Parathyroid adenoma (tissue), 2 donors: ENCODE measurements around the gene CHST11.

Experiments
- H2AFZ ChIP-seq: fragments of 300-600 bp; sonication (generic); one replicate; pipeline ENCODE4 v1.7.0; 2017; ENCODE audit warnings: antibody characterized with exemption, mild to moderate bottlenecking
- H3K27ac ChIP-seq: fragments of 300-600 bp; sonication (generic); one replicate; pipeline ENCODE4 v1.7.0; 2017
- H3K27me3 ChIP-seq: fragments of 300-600 bp; sonication (generic); one replicate; pipeline ENCODE4 v1.7.0; 2017; ENCODE audit warnings: low read length; ENCODE audit not compliant: control insufficient read depth, insufficient read depth
- H3K36me3 ChIP-seq: fragments of 300-600 bp; sonication (generic); one replicate; pipeline ENCODE4 v1.7.0; 2017; ENCODE audit warnings: low read length; ENCODE audit not compliant: control insufficient read depth, insufficient read depth
- H3K4me1 ChIP-seq: fragments of 300-600 bp; sonication (generic); one replicate; pipeline ENCODE4 v1.7.0; 2017; ENCODE audit warnings: control low read depth
- H3K4me2 ChIP-seq: fragments of 300-600 bp; sonication (generic); one replicate; pipeline ENCODE4 v1.7.0; 2017; ENCODE audit warnings: low read length
- H3K4me3 ChIP-seq: fragments of 300-600 bp; sonication (generic); one replicate; pipeline ENCODE4 v1.7.0; 2017; ENCODE audit warnings: low read depth, low read length
- H3K79me2 ChIP-seq: fragments of 300-600 bp; sonication (generic); one replicate; pipeline ENCODE4 v1.7.0; 2017; ENCODE audit warnings: control low read depth
- H3K9ac ChIP-seq: fragments of 300-600 bp; sonication (generic); one replicate; pipeline ENCODE4 v1.7.0; 2017; ENCODE audit warnings: mild to moderate bottlenecking
- H3K9me3 ChIP-seq: fragments of 300-600 bp; sonication (generic); one replicate; pipeline ENCODE4 v1.7.0; 2017; ENCODE audit warnings: low read length; ENCODE audit not compliant: control insufficient read depth
- CTCF ChIP-seq: fragments of 300-600 bp; sonication (generic); IDR thresholded peaks from one replicate; pipeline ENCODE4 v1.7.0; 2017; ENCODE audit warnings: antibody characterized with exemption, mild to moderate bottlenecking
- donor health status: primary hyperparathyroidism.

Gene CHST11

GRCh38 chr12:104469066-104469465, 12.3 kb downstream of the CHST11 start:
- Histone ChIP-seq H3K4me3 (no peak overlapping the region), H3K36me3 (no peaks in the 10 kb centered on the region), H3K9ac (no peak overlapping the region), H3K4me2 (no peak overlapping the region), H3K4me1 (no peaks in the 10 kb centered on the region), H3K79me2 (no peaks in the 10 kb centered on the region), H3K27me3 (no peaks in the 10 kb centered on the region), H3K27ac (no peak overlapping the region), H3K9me3 (no peaks in the 10 kb centered on the region), H2AFZ (no peak overlapping the region)
- TF ChIP-seq CTCF, result no peak

- Histone ChIP-seq H3K79me2 (no peaks in the 10 kb centered on the region), H3K27ac (no peak overlapping the region), H3K4me3 (no peak overlapping the region), H3K4me2 (no peak overlapping the region), H3K9ac (no peak overlapping the region), H3K36me3 (no peaks in the 10 kb centered on the region), H3K27me3 (no peaks in the 10 kb centered on the region), H2AFZ (no peak overlapping the region), H3K4me1 (no peaks in the 10 kb centered on the region), H3K9me3 (no peaks in the 10 kb centered on the region)
- no peak for TF ChIP-seq CTCF
Observed at GRCh38 chr12:104469523-104469922, 12.8 kb downstream of the CHST11 start.

GRCh38 chr12:104470521-104470920, 13.8 kb downstream of the CHST11 start:
- Histone ChIP-seq H3K36me3 (no peaks in the 10 kb centered on the region), H2AFZ (no peak overlapping the region), H3K79me2 (no peaks in the 10 kb centered on the region), H3K9me3 (no peaks in the 10 kb centered on the region), H3K9ac (no peak overlapping the region), H3K27ac (no peak overlapping the region), H3K27me3 (no peaks in the 10 kb centered on the region), H3K4me3 (no peak overlapping the region), H3K4me2 (no peak overlapping the region), H3K4me1 (no peaks in the 10 kb centered on the region)
- TF ChIP-seq CTCF, result no peak

- Histone ChIP-seq H3K27ac (no peak overlapping the region), H3K4me3 (no peak overlapping the region), H3K9ac (no peak overlapping the region), H3K79me2 (no peaks in the 10 kb centered on the region), H2AFZ (no peak overlapping the region), H3K27me3 (no peaks in the 10 kb centered on the region), H3K4me2 (no peak overlapping the region), H3K4me1 (no peaks in the 10 kb centered on the region), H3K36me3 (no peaks in the 10 kb centered on the region), H3K9me3 (no peaks in the 10 kb centered on the region)
- TF ChIP-seq CTCF, result no peak
Observed at GRCh38 chr12:104471336-104471735, 14.6 kb downstream of the CHST11 start.

- H3K9me3 ChIP-seq, result no peaks in the 10 kb centered on the region
- H3K4me1 ChIP-seq, result no peaks in the 10 kb centered on the region
- H3K9ac ChIP-seq, result no peak overlapping the region
- no peak for TF ChIP-seq CTCF
- no peak overlapping the region for H3K27ac ChIP-seq
- H3K4me3 ChIP-seq, result no peak overlapping the region
- H3K4me2 ChIP-seq, result no peak overlapping the region
- no peaks in the 10 kb centered on the region for H3K79me2 ChIP-seq
- H3K27me3 ChIP-seq, result no peaks in the 10 kb centered on the region
- H3K36me3 ChIP-seq, result no peaks in the 10 kb centered on the region
- H2AFZ ChIP-seq, result no peak overlapping the region
Observed at GRCh38 chr12:104472748-104473147, 16.0 kb downstream of the CHST11 start.
